MCF 10A (cell line): Measurements from ENCODE around the gene KLHL4. TPM values are rescaled to one million over a fixed set of nuclear protein-coding genes. Genes with fewer than 3 reads are reported as not detected.
"Not testable (repeated sequence)": the region's sequence is repeated elsewhere in the genome, so short reads cannot be mapped to it uniquely, and the experiment has no call there.

ENCODE experiments used
- Bru-seq: library from RNA; stranded (reverse); fragments of 400-500 nt; gene quantifications from one replicate; lab custom pipeline; 2021; lab: Mats Ljungman, UMichigan
- BruChase-seq, 2 experiments: library from RNA; stranded (reverse); fragments of 400-500 nt; gene quantifications; one replicate each; lab custom pipeline; 2021; lab: Mats Ljungman, UMichigan
- BruUV-seq: library from RNA; stranded (reverse); fragments of 400-500 nt; replicated peaks from 2 replicates; lab custom pipeline; 2021; lab: Mats Ljungman, UMichigan
- CTCF ChIA-PET: fragments of 300-600 bp; sonication (Branson Sonifier 250); formaldehyde crosslinking; extraction: SDS; loops from one replicate; lab custom pipeline; 2021; ENCODE audit warnings: antibody characterized with exemption, inconsistent platforms; lab: Yijun Ruan, JAX
- POLR2A ChIA-PET: fragments of 300-600, 350-650 bp; sonication (Branson Sonifier 250); formaldehyde crosslinking; extraction: SDS; loops from one replicate; lab custom pipeline; 2020; ENCODE audit warnings: antibody characterized with exemption, inconsistent platforms; lab: Yijun Ruan, JAX
- DNase-seq: peaks from one replicate; pipeline ENCODE4 v3.0.0-alpha.2; 2018; ENCODE audit not compliant: unreplicated experiment
- H3K27ac Mint-ChIP-seq: one replicate; pipeline ENCODE4 v1.8.0; 2022; ENCODE audit warnings: mild to moderate bottlenecking, low read depth, mixed read lengths; ENCODE audit not compliant: unreplicated experiment
- H3K27me3 Mint-ChIP-seq: one replicate; pipeline ENCODE4 v1.8.0; 2022; ENCODE audit warnings: mixed read lengths; ENCODE audit not compliant: insufficient read depth, unreplicated experiment
- H3K36me3 Mint-ChIP-seq: one replicate; pipeline ENCODE4 v1.8.0; 2022; ENCODE audit warnings: mild to moderate bottlenecking, moderate library complexity, mixed read lengths; ENCODE audit not compliant: insufficient read depth, unreplicated experiment
- H3K4me1 Mint-ChIP-seq: one replicate; pipeline ENCODE4 v1.8.0; 2022; ENCODE audit warnings: mixed read lengths; ENCODE audit not compliant: insufficient read depth, unreplicated experiment
- H3K4me3 Mint-ChIP-seq: one replicate; pipeline ENCODE4 v1.8.0; 2022; ENCODE audit warnings: mild to moderate bottlenecking, moderate library complexity, mixed read lengths; ENCODE audit not compliant: unreplicated experiment
- H3K9me3 Mint-ChIP-seq: one replicate; pipeline ENCODE4 v1.8.0; 2022; ENCODE audit warnings: mixed read lengths; ENCODE audit not compliant: unreplicated experiment
- intact Hi-C: fragments of 100-400 bp; cut with micrococcal nuclease; formaldehyde crosslinking; loops from 2 replicates; pipeline ENCODE4 v1.14.1; 2022
- long read RNA-seq: library from polyadenylated mRNA; stranded (forward); transcript quantifications from one replicate; pipeline ENCODE4 v2.0.0, GENCODE V29; 2022
- total RNA-seq: library from RNA; stranded (reverse); gene quantifications from 2 replicates; pipeline ENCODE4 v1.2.3, GENCODE V29; 2022
- TF ChIP-seq, protein P1 (sequence below): fragments of 200-600 bp; IDR thresholded peaks from one replicate; pipeline ENCODE4 v1.8.0; 2022; ENCODE audit warnings: antibody characterized with exemption, mild to moderate bottlenecking; ENCODE audit not compliant: unreplicated experiment

Gene KLHL4
- total RNA-seq (8.7 and 9.8 TPM in 2 replicates), Bru-seq, nascent RNA (percentile 57 among the genes with signal in this experiment), BruChase-seq, experiment 1, labeled RNA remaining after a 6-hour chase (percentile 53 among the genes with signal in this experiment), BruChase-seq, experiment 2, labeled RNA remaining after a 2-hour chase (percentile 44 among the genes with signal in this experiment)
- long read RNA-seq, full-length matches to known transcripts, result 44 of 48 reads
- long read RNA-seq, partial matches to known transcripts, result 0 of 48 reads
- long read RNA-seq, other reads (novel, unspliced or antisense), result 4 of 48 reads

DNA sequence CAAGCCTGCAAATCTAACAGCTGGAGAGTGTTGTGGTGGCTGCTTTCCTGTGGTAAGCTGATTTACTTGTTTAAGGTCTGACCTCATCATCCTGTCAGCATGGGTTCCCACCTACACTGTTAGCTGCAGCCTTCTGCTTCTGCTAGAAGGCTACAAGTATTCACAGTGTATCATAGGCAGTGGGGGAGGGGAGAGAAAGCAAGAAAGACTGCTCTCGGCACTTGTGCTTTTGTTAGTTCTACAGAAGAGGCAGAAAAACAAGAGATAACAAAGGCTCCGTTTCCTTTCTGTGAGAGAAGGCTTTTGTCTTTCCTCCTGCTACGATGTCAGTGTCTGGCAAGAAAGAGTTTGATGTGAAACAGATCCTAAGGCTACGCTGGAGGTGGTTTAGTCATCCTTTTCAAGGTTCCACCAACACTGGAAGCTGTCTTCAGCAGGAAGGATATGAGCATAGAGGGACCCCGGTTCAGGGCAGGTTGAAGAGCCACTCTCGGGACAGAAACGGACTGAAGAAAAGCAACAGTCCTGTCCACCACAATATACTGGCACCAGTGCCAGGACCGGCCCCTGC, at the start of gene KLHL4:
TSS of gene KLHL4 (plus strand) at position 232 of the 571 bp plus-strand sequence. CDS start at position 324, 92 bp downstream.
- Mint-ChIP-seq H3K4me3 (peak within 1 kb of the TSS; percentile 78), H3K36me3 (no peaks in the 10 kb centered on the region), H3K27me3 (peaks cover 15% of the 10 kb centered on the region), H3K4me1 (peaks cover 10% of the 10 kb centered on the region), H3K27ac (peak within 1 kb of the TSS; percentile 74), H3K9me3 (no peaks in the 10 kb centered on the region)
- ChIA-PET POLR2A (interaction anchor here (0.9 to 1.3 kb wide), 3 partner anchors 8 to 175 kb away, joined by 3 to 7 read pairs (median 3); no protein-coding TSS in a partner anchor), CTCF (interaction anchor here (0.9 kb wide), 1 partner anchor 108 kb away, joined by 3 read pairs; no protein-coding TSS in a partner anchor)
- intact Hi-C loops, result loop anchor here (1.0 kb wide), 1 partner anchor 55 kb away; no protein-coding TSS in a partner anchor
- TSS peak; percentile 69 for BruUV-seq
- TF ChIP-seq, protein P1, sequence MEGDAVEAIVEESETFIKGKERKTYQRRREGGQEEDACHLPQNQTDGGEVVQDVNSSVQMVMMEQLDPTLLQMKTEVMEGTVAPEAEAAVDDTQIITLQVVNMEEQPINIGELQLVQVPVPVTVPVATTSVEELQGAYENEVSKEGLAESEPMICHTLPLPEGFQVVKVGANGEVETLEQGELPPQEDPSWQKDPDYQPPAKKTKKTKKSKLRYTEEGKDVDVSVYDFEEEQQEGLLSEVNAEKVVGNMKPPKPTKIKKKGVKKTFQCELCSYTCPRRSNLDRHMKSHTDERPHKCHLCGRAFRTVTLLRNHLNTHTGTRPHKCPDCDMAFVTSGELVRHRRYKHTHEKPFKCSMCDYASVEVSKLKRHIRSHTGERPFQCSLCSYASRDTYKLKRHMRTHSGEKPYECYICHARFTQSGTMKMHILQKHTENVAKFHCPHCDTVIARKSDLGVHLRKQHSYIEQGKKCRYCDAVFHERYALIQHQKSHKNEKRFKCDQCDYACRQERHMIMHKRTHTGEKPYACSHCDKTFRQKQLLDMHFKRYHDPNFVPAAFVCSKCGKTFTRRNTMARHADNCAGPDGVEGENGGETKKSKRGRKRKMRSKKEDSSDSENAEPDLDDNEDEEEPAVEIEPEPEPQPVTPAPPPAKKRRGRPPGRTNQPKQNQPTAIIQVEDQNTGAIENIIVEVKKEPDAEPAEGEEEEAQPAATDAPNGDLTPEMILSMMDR, result no peak
- peak; percentile 66 for DNase-seq

DNA sequence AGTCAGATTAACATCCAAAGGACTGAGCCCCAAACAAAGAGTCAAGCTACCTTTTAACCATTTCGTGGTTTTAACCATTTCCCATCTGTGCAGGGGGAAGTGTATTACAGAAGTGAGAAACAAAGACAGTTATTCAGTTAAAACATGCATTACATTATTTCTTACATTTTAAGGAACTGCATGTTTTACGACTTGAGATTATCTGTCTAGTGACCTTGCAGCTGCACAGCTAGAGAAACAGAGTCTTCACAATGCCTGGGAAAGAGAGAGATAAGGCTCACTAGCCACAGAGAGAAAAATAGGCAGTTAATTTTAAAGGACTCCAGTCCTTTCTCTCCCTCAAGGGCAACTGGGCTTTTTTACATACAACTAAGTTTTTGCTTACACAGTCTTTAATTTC, 48.7 kb upstream of the KLHL4 start:
- Mint-ChIP-seq H3K4me3 (no peak overlapping the region), H3K27ac (no peak overlapping the region), H3K4me1 (no peaks in the 10 kb centered on the region), H3K36me3 (no peaks in the 10 kb centered on the region), H3K9me3 (no peaks in the 10 kb centered on the region), H3K27me3 (peaks cover 9% of the 10 kb centered on the region)
- ChIA-PET CTCF (no interaction called here), POLR2A (no interaction called here)
- TF ChIP-seq, protein P1, result no peak
- BruUV-seq, result no TSS peak
- no peak for DNase-seq
- intact Hi-C loops, result no loop called here

DNA sequence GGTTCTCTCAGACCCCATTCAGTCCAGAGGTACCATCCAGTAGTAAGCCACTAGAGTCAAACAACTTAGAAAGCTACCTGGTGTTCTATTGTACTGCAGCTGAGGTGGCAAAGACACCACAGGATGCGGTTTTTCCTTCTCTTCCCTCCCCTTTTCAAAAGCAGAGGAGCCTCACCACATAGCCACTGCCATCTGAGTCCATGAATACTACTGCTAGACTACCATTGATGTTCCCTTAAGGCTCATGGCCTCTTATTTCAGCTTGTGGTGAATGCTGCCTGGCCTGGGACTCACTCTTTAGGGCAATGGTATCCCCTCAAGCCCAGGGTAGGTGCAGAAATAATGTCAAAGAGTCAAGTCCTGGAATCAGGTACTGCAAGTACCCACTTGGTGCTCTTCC, 41.8 kb upstream of the KLHL4 start:
- no peaks in the 10 kb centered on the region for H3K4me1 Mint-ChIP-seq

GRCh38 chrX:87478703-87479102, 38.9 kb upstream of the KLHL4 start:
- CTCF ChIA-PET, result interaction anchor here (0.6 kb wide), 1 partner anchor 60 kb away, joined by 5 read pairs; no protein-coding TSS in a partner anchor
- H3K4me1 Mint-ChIP-seq, DNase-seq, H3K27ac Mint-ChIP-seq, BruUV-seq, H3K9me3 Mint-ChIP-seq, intact Hi-C loops, H3K36me3 Mint-ChIP-seq, H3K4me3 Mint-ChIP-seq, POLR2A ChIA-PET: not testable (repeated sequence)
- peaks cover 25% of the 10 kb centered on the region for H3K27me3 Mint-ChIP-seq

More for the DNA sequence above, 41.8 kb upstream of the KLHL4 start:
- Mint-ChIP-seq H3K36me3 (no peaks in the 10 kb centered on the region), H3K27me3 (peaks cover 12% of the 10 kb centered on the region), H3K9me3 (no peaks in the 10 kb centered on the region), H3K4me3 (no peak overlapping the region), H3K27ac (no peak overlapping the region)
- TF ChIP-seq, protein P1, result no peak
- no TSS peak for BruUV-seq
- CTCF ChIA-PET, result no interaction called here
- intact Hi-C loops, result no loop called here
- POLR2A ChIA-PET, result no interaction called here
- DNase-seq, result no peak
